Measurements from ENCODE around the gene MALRD1.
A peak's percentile ranks its signal among the peaks of the same experiment; 100 is the strongest.

The MALRD1 gene

GRCh38 chr10:19021162-19021561 is 27.4 kb upstream of the MALRD1 start:
- no peak overlapping the region for H3K4me3 Mint-ChIP-seq
- peaks cover 8% of the 10 kb centered on the region for H3K4me1 Mint-ChIP-seq
- H3K27me3 Mint-ChIP-seq (ENCODE audit: low read depth, poor library complexity) = no peaks in the 10 kb centered on the region
- TF ChIP-seq CTCF (IDR thresholded peaks at IDR 0.05) = no peak
- H3K36me3 Mint-ChIP-seq (ENCODE audit: low read depth) = no peaks in the 10 kb centered on the region
- H3K27ac Mint-ChIP-seq = no peak overlapping the region
- DNase-seq = no peak
- H3K9me3 Mint-ChIP-seq = no peaks in the 10 kb centered on the region

GRCh38 chr10:19024611-19025010 is 24.0 kb upstream of the MALRD1 start:
- Mint-ChIP-seq H3K4me1 (peaks cover 14% of the 10 kb centered on the region), H3K27me3 (ENCODE audit: low read depth, poor library complexity) (no peaks in the 10 kb centered on the region), H3K4me3 (no peak overlapping the region), H3K27ac (no peak overlapping the region), H3K36me3 (ENCODE audit: low read depth) (no peaks in the 10 kb centered on the region), H3K9me3 (no peaks in the 10 kb centered on the region)
- no peak for TF ChIP-seq CTCF (IDR thresholded peaks at IDR 0.05)
- no peak for DNase-seq

GRCh38 chr10:19031763-19032162 is 16.8 kb upstream of the MALRD1 start:
- Mint-ChIP-seq H3K36me3 (ENCODE audit: low read depth) (no peaks in the 10 kb centered on the region), H3K27me3 (ENCODE audit: low read depth, poor library complexity) (no peaks in the 10 kb centered on the region), H3K4me1 (peaks cover 4% of the 10 kb centered on the region), H3K4me3 (no peak overlapping the region), H3K9me3 (no peaks in the 10 kb centered on the region), H3K27ac (no peak overlapping the region)
- no peak for TF ChIP-seq CTCF (IDR thresholded peaks at IDR 0.05)
- DNase-seq = no peak

GRCh38 chr10:19033741-19034140 is 14.9 kb upstream of the MALRD1 start:
- no peaks in the 10 kb centered on the region for H3K27me3 Mint-ChIP-seq (ENCODE audit: low read depth, poor library complexity)
- H3K27ac Mint-ChIP-seq = no peak overlapping the region
- H3K9me3 Mint-ChIP-seq = no peaks in the 10 kb centered on the region
- no peak for DNase-seq
- no peaks in the 10 kb centered on the region for H3K36me3 Mint-ChIP-seq (ENCODE audit: low read depth)
- TF ChIP-seq CTCF (IDR thresholded peaks at IDR 0.05) = no peak
- H3K4me1 Mint-ChIP-seq = no peaks in the 10 kb centered on the region
- H3K4me3 Mint-ChIP-seq = no peak overlapping the region

GRCh38 chr10:19041171-19041570 is 7.4 kb upstream of the MALRD1 start:
- peak overlapping the region; percentile 31 for H3K27ac Mint-ChIP-seq
- H3K4me1 Mint-ChIP-seq = peaks cover 13% of the 10 kb centered on the region
- no peaks in the 10 kb centered on the region for H3K9me3 Mint-ChIP-seq
- no peaks in the 10 kb centered on the region for H3K36me3 Mint-ChIP-seq (ENCODE audit: low read depth)
- H3K27me3 Mint-ChIP-seq (ENCODE audit: low read depth, poor library complexity) = peaks cover 4% of the 10 kb centered on the region
- no peak overlapping the region for H3K4me3 Mint-ChIP-seq
- TF ChIP-seq CTCF (IDR thresholded peaks at IDR 0.05) = no peak
- DNase-seq = no peak

GRCh38 chr10:19043431-19043830 is 5.2 kb upstream of the MALRD1 start:
- peaks cover 4% of the 10 kb centered on the region for H3K27me3 Mint-ChIP-seq (ENCODE audit: low read depth, poor library complexity)
- peaks cover 24% of the 10 kb centered on the region for H3K4me1 Mint-ChIP-seq
- TF ChIP-seq CTCF (IDR thresholded peaks at IDR 0.05) = no peak
- no peak overlapping the region for H3K27ac Mint-ChIP-seq
- DNase-seq = no peak
- H3K9me3 Mint-ChIP-seq = no peaks in the 10 kb centered on the region
- no peak overlapping the region for H3K4me3 Mint-ChIP-seq
- no peaks in the 10 kb centered on the region for H3K36me3 Mint-ChIP-seq (ENCODE audit: low read depth)

Data from nephron progenitor cell (in vitro differentiated cells).